ENCODE results near the gene DMPK. TPM values are rescaled to one million over a fixed set of nuclear protein-coding genes. Genes with fewer than 3 reads are reported as not detected.

Gene DMPK
- total and polyA plus RNA-seq, 9 of the 15 experiments (the other 6 are each of a cell fraction or from before 2014, with no cell fraction given) = 0.24 to 31.3 (median 7.3) TPM

- ATAC-seq (no peak; the same call in none of the 3 replicates), FAIRE-seq (peak; percentile 70), DNase-seq (ENCODE audit: extremely low read depth in 1 of 4, low spot score in 3 of 4) (no peak)
- peak overlapping the region; percentile 87 to 95 for H3K9ac ChIP-seq (ENCODE audit: insufficient read depth in 1 of 2, low read depth in 2 of 2, low read length in 2 of 2)
- H3K36me3 ChIP-seq (ENCODE audit: control insufficient read depth, insufficient read depth, low read length) = peaks cover 11% of the 10 kb centered on the region; the same call in 1 of the 3 replicates
- peak overlapping the region; percentile 96 for H3K4me2 ChIP-seq (ENCODE audit: insufficient read depth, low read length)
- intact Hi-C loops (cut with micrococcal nuclease) (no loop called here), in situ Hi-C loops (cut with MboI) (no loop called here)
- BruUV-seq (replicated peaks) = TSS peak; percentile 68
- peak overlapping the region; percentile 88 for H3K4me3 ChIP-seq
- H3K4me1 ChIP-seq (replicated peaks in 1 of 2; ENCODE audit: control insufficient read depth in 2 of 2, insufficient read depth in 2 of 2, low read length in 2 of 2) = peaks cover 13 to 38% of the 10 kb centered on the region in 2 experiments
- no peaks in the 10 kb centered on the region for H3K9me1 ChIP-seq (ENCODE audit: control insufficient read depth, insufficient read depth, low read length)
- no peaks in the 10 kb centered on the region for H3K27me3 ChIP-seq (ENCODE audit: control insufficient read depth in 2 of 2, insufficient read depth in 2 of 2, low read length in 2 of 2)
- H3K79me2 ChIP-seq (ENCODE audit: control insufficient read depth, insufficient read depth, low read length) = peaks cover 59% of the 10 kb centered on the region
- WGBS (ENCODE audit: insufficient coverage, low coverage, missing lambda C conversion rate) = 3% methylated on average over 10 of the region's 10 CpGs
- peaks cover 5% of the 10 kb centered on the region; the same call in 1 of the 2 replicates for H4K20me1 ChIP-seq (replicated peaks; ENCODE audit: control insufficient read depth, insufficient read depth, low read length)
- H3K9me3 ChIP-seq (replicated peaks; ENCODE audit: control insufficient read depth, insufficient read depth, low read depth, low read length) = no peaks in the 10 kb centered on the region
- no peak overlapping the region for H2AFZ ChIP-seq (ENCODE audit: low read depth, low read length)
- ChIA-PET CTCF (ENCODE audit: low intra/inter-chr PET ratio) (no interaction called here), POLR2A (interaction anchor here (0.8 to 2.2 kb wide), 5 partner anchors 9 to 28 kb away, joined by 3 to 18 read pairs (median 6); no protein-coding TSS in a partner anchor)
- peak overlapping the region; percentile 74 for H3K27ac ChIP-seq (ENCODE audit: extremely low read depth, low read depth, low read length)
- TF ChIP-seq NR0B1 (IDR thresholded peaks at IDR 0.05; ENCODE audit: partially characterized antibody) (no peak), TGIF2 (CRISPR knock-in tag; IDR thresholded peaks at IDR 0.05) (no peak), ATF2 (CRISPR knock-in tag; IDR thresholded peaks at IDR 0.05) (no peak), ZNF717 (CRISPR knock-in tag; IDR thresholded peaks at IDR 0.05) (no peak), MYBL2 (IDR thresholded peaks at IDR 0.05; ENCODE audit: low read depth) (no peak), MYBL2 (CRISPR knock-in tag; IDR thresholded peaks at IDR 0.05; ENCODE audit: borderline replicate concordance) (no peak), BCOR (IDR thresholded peaks at IDR 0.05) (0 out of 2 replicates have a peak, but pooled peaks have one; percentile 66), EGR1 (conservative IDR thresholded peaks at IDR 0.05) (peak; percentile 70), HCFC1 (IDR thresholded peaks at IDR 0.05; ENCODE audit: low read depth, low read length) (0 out of 2 replicates have a peak, but pooled peaks have one; percentile 5), ADNP (tag; IDR thresholded peaks at IDR 0.05) (no peak), PRPF4 (IDR thresholded peaks at IDR 0.05; ENCODE audit: insufficient read depth, low read depth, low read length, poor library complexity, severe bottlenecking) (no peak), RB1 (IDR thresholded peaks at IDR 0.05; ENCODE audit: low read depth) (no peak), COPS2 (conservative IDR thresholded peaks at IDR 0.05) (no peak), HMBOX1 (IDR thresholded peaks at IDR 0.05) (peak; percentile 65; the same call in 1 of the 2 replicates), ZNF785 (CRISPR knock-in tag; IDR thresholded peaks at IDR 0.05) (no peak), ZFX (CRISPR knock-in tag; IDR thresholded peaks at IDR 0.05) (peak; percentile 42; the same call in 1 of the 2 replicates), HINFP (tag; conservative IDR thresholded peaks at IDR 0.05; ENCODE audit: low read depth) (no peak), E2F5 (CRISPR knock-in tag; IDR thresholded peaks at IDR 0.05) (no peak)
Measured at GRCh38 chr19:45729800-45730290, 52.4 kb downstream of the DMPK start.

Data from K562 (cell line).